ENCODE measurements around the gene SPOP. TPM values are rescaled to one million over a fixed set of nuclear protein-coding genes. Genes with fewer than 3 reads are reported as not detected.

Gene SPOP
- total RNA-seq, 4 donors from 2014 or later: 75.6 to 352 (median 95.3) TPM

DNA sequence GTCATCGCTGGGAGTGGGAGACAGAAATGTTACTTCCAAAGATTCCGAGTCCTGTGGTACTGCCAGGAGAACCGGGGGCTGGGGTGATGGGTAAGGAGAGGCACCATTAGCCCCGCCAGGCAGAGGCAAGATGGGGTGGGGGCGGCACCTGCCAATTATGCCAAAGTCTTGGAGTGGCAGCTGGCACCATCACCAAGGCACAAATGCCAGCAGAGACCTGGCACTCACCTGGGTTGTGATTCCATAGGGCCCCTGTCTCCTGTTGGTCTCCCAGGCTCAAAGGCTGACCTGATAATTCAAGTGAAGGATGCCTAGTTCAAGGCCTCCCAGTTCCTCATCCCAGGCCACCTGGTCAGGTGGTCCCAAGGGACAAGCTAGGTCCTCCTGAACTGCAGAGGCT lies 94.7 kb downstream of the SPOP start:
- in situ Hi-C loops (cut with MboI; ENCODE audit: low pct_ligation_motif_present in 1 of 4, low pct_unique_long_range_greater_than_20kb in 1 of 4, low sequenced_read_pairs in 3 of 4): no loop called here

GRCh38 chr17:49582789-49583188 lies 95.1 kb downstream of the SPOP start:
- H3K4me3 ChIP-seq: no peak overlapping the region
- TF ChIP-seq POLR2A (IDR thresholded peaks at IDR 0.05): no peak
- TF ChIP-seq CTCF (IDR thresholded peaks at IDR 0.05): no peak
- no peak for TF ChIP-seq POLR2AphosphoS5 (IDR thresholded peaks at IDR 0.05)
- TF ChIP-seq EP300 (IDR thresholded peaks at IDR 0.05; ENCODE audit: low read depth): no peak
- H3K36me3 ChIP-seq: no peaks in the 10 kb centered on the region
- no peak overlapping the region for H3K27ac ChIP-seq
- intact Hi-C loops (cut with DNase I; ENCODE audit: low total_unique reads) (no loop called here), in situ Hi-C loops (cut with MboI; ENCODE audit: low pct_ligation_motif_present in 1 of 4, low pct_unique_long_range_greater_than_20kb in 1 of 4, low sequenced_read_pairs in 3 of 4) (no loop called here)
- peaks cover 0 to 3% (median 2%) of the 10 kb centered on the region in 4 donors for H3K4me1 ChIP-seq
- DNase-seq: no peak
- 86% methylated on average over 8 of the region's 8 CpGs; no CpG with 5 or more reads in 1 of the 2 donors for WGBS, 2 donors (ENCODE audit: low coverage in 1 of 2)
- no peaks in the 10 kb centered on the region for H3K9me3 ChIP-seq
- H3K27me3 ChIP-seq: peaks cover 9% of the 10 kb centered on the region

More for the DNA sequence above, 94.7 kb downstream of the SPOP start:
- 91% methylated on average over 5 of the region's 5 CpGs; no CpG with 5 or more reads in 1 of the 2 donors for WGBS, 2 donors (ENCODE audit: low coverage in 1 of 2)
- no peak for DNase-seq
- peaks cover 4% of the 10 kb centered on the region for H3K27me3 ChIP-seq
- H3K36me3 ChIP-seq: no peaks in the 10 kb centered on the region
- no peaks in the 10 kb centered on the region for H3K4me1 ChIP-seq
- intact Hi-C loops (cut with DNase I; ENCODE audit: low total_unique reads): no loop called here
- TF ChIP-seq POLR2A (IDR thresholded peaks at IDR 0.05) (no peak), POLR2AphosphoS5 (IDR thresholded peaks at IDR 0.05) (no peak), CTCF (IDR thresholded peaks at IDR 0.05) (no peak), EP300 (IDR thresholded peaks at IDR 0.05; ENCODE audit: low read depth) (no peak)
- H3K9me3 ChIP-seq: no peaks in the 10 kb centered on the region
- no peak overlapping the region for H3K4me3 ChIP-seq
- H3K27ac ChIP-seq: no peak overlapping the region

DNA sequence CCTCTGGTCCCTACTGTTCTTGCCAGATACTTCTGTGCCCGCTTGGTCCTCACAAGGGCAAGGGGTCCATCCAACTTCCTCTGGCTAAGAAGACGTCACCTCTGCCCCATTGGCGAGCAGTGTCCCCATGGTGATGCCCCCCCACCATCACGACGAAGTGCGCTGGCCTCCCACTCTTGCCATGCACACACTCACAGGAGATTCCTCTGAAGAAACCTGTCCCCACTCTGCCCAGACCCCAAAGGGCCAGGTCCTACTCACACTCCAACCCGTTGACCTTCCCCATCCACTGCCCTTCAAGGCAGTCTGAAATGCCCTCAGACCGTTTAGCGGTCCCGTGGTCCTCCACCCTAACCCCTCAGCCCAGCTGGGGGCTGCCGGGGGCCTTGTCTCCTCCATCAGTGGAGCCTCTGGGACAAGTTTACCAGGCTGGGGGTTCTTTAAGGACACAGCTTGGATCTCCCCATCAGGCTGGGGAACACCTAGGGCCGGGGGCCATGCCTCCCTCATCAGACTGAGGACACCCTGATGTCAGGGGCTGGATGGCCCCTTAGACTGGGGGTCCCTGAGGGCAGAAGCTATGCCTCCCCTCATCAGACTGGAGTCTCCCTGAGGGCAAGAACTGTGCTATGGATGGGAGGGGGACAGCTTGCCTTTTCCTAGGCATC lies 95.7 kb downstream of the SPOP start:
- no peak overlapping the region for H3K4me3 ChIP-seq
- H3K27me3 ChIP-seq: peaks cover 15% of the 10 kb centered on the region
- H3K4me1 ChIP-seq: peaks cover 0 to 9% (median 5%) of the 10 kb centered on the region in 4 donors
- no peak for DNase-seq
- no peak for TF ChIP-seq POLR2AphosphoS5 (IDR thresholded peaks at IDR 0.05)
- TF ChIP-seq POLR2A (IDR thresholded peaks at IDR 0.05): no peak
- no peak for TF ChIP-seq CTCF (IDR thresholded peaks at IDR 0.05)
- TF ChIP-seq EP300 (IDR thresholded peaks at IDR 0.05; ENCODE audit: low read depth): no peak
- 80 to 90% methylated on average over 2 to 12 of the region's 12 CpGs for WGBS, 2 donors (ENCODE audit: low coverage in 1 of 2)
- H3K9me3 ChIP-seq: no peaks in the 10 kb centered on the region
- in situ Hi-C loops (cut with MboI; ENCODE audit: low pct_ligation_motif_present in 1 of 4, low pct_unique_long_range_greater_than_20kb in 1 of 4, low sequenced_read_pairs in 3 of 4): no loop called here
- intact Hi-C loops (cut with DNase I; ENCODE audit: low total_unique reads): no loop called here
- H3K27ac ChIP-seq: no peak overlapping the region
- H3K36me3 ChIP-seq: no peaks in the 10 kb centered on the region

- intact Hi-C loops (cut with DNase I; ENCODE audit: low total_unique reads): no loop called here
- no peak for TF ChIP-seq EP300 (IDR thresholded peaks at IDR 0.05; ENCODE audit: low read depth)
- no peak for TF ChIP-seq POLR2AphosphoS5 (IDR thresholded peaks at IDR 0.05)
- TF ChIP-seq POLR2A (IDR thresholded peaks at IDR 0.05): no peak
- TF ChIP-seq CTCF (IDR thresholded peaks at IDR 0.05): no peak
- Histone ChIP-seq H3K9me3 (no peaks in the 10 kb centered on the region), H3K4me1 (peaks cover 0 to 15% (median 11%) of the 10 kb centered on the region in 4 donors), H3K27ac (no peak overlapping the region), H3K27me3 (peaks cover 20% of the 10 kb centered on the region), H3K4me3 (no peak overlapping the region), H3K36me3 (no peaks in the 10 kb centered on the region)
- WGBS, 2 donors (ENCODE audit: low coverage in 1 of 2): 81 to 100% methylated on average over 1 to 5 of the region's 6 CpGs
- in situ Hi-C loops (cut with MboI; ENCODE audit: low pct_ligation_motif_present in 1 of 4, low pct_unique_long_range_greater_than_20kb in 1 of 4, low sequenced_read_pairs in 3 of 4): no loop called here
- no peak for DNase-seq
Observed at GRCh38 chr17:49581648-49581998, 96.3 kb downstream of the SPOP start.
